Thyroid gland (tissue), 4 donors: Measurements from ENCODE around the gene ROBO2.

Experiments used
- CTCF ChIP-seq, 6 experiments: fragments of 200-600 bp in 3 of 6; fragments of 450-650 bp in 3 of 6; sonication (generic) in 3 of 6; IDR thresholded peaks; one replicate each; pipeline ENCODE4 v1.5.1; 2016 to 2019; ENCODE audit warnings: antibody characterized with exemption in 6 of 6, mild to moderate bottlenecking in 2 of 6, inconsistent platforms in 1 of 6, moderate library complexity in 1 of 6
- POLR2A ChIP-seq, 2 donors: fragments of 450-650 bp; IDR thresholded peaks; one replicate each; pipeline ENCODE4 v1.6.1; 2017; ENCODE audit warnings: antibody characterized with exemption in 2 of 2, mild to moderate bottlenecking in 2 of 2, moderate library complexity in 1 of 2

DNA sequence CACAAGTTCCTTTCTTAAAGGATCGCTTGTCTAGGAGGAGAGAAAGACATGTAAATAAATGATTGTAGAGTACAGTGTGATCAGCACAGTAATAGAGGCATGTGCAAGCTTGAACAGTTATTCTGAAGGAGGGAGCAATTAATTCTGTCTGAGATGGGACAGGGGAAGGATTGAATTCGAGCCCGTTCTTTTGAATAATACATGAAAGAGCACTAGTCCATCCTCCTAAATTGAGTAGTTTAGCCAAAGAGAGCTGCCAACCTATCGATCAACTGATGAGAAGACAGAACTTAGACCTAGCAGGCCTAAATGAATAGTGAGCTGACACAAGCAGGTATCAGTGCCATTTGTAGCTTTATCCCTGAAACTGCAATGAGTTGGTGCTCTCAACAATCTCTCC is 142.4 kb downstream of the ROBO2 start:
- TF ChIP-seq CTCF (IDR thresholded peaks at IDR 0.05) (no peak), POLR2A (IDR thresholded peaks at IDR 0.05) (no peak)
